HG02938 (cell line): ENCODE results near the gene FRMD5.

Experiments
- ATAC-seq: cut with Tn5 transposase; IDR thresholded peaks from one replicate; pipeline ENCODE4 v1.9.1; 2021; ENCODE audit warnings: mild to moderate bottlenecking, moderate library complexity; ENCODE audit not compliant: unreplicated experiment

Gene FRMD5

DNA sequence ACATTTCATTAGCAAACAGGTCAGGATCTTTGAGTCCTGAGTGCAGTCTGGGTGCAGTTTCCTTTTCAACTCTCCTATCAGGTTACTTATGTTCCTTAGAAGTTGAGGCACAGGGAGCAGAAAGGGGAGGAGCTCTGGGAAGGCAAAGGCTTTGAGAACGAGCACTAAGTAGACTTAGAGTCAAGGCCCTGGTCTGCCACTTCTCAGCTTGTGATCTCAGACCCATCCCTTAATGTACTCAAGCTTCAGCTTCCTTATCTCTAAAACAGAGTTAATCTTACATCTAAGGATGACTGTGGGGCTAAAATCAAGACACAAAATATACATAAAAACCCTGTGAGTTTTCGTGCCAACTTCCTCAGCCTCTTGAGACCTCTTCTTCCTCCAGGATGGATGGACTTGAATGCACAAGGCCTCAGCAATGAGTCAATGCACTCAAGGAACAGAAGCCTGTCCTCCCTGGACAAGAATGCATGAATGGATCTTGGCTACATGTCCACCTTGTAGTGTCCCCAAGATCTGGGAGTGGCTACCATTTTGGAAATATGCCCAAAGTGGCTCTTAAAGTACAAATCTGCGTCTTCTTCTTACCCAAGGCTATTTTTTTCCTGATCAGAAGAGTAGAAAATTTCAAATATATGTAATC lies 263.2 kb downstream of the FRMD5 start:
- ATAC-seq: no peak

DNA sequence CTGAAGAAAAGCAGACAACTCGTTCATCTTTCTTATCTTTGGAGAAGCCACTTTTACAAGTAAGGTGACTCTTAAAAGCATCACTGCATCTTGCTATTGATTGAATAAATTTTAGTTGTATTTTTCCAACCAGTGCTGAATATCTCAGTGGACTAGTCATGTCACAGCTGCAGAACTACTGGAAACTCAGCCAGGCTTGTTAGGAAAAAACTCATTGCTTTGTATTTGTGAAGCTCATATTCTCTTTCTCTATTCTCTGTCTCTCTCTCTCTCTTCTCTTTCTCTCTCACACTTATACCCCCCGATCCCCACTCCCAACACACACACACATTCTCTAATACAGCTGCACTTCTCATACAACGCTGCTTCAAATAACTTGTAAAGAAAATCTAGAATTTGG lies 264.0 kb downstream of the FRMD5 start:
- ATAC-seq: no peak

DNA sequence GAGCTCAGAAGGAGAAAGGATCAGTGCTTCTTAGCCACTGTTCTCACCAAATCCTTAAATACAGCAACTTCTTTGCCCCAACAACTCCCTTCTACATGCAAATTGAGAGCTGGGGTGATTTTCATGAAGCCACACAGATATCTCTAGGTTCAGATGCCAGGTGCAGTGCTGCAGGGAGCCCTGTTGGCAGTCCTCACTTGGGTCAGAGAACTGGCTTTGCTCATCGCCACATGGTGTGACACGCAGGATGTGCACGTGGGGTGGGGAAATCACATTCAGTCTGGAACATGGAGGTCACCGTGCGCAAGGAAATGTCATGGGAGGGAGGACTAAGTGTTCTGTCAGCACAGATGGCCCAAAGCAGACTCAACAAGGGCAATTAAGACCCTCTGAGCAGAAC lies 264.5 kb downstream of the FRMD5 start:
- ATAC-seq: no peak

DNA sequence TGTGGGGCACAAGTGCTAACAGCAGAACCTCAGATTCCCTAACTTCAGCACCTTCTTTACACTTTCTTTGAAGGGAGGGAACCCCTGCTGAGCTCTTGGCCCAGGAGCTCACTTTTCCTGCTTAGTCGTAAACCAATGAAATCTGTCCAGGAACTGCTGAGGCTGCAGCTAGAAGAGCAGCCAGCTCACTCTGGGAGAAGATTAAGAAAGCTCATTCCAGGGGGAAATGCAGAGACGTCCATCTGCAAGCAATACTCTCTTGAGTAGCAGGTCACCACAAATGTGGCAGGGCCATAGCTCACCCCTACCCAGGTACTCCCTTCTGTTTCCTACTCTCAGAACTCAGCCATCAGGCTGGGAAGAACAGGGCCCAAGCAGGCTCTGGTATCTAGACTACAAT lies 265.0 kb downstream of the FRMD5 start:
- ATAC-seq: no peak

DNA sequence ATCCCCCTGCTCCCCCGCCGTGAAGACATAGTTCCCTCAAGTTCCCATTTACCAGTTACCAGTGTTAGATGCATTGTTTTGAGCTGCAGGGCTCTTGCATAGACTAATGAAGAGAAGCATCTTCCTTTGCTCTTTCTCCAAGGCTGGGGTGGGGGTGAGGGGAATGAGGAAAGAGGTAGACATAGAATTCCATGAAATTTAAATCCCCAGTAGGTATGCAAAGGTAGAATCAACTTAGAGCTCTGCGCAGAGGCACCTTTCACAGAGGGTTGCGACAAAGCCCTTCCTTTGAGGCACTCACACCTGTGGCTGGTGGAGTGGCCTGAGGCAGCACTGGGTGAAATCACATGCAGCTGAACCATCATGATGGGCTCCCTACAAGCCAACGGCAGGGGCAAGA lies 266.9 kb downstream of the FRMD5 start:
- no peak for ATAC-seq

DNA sequence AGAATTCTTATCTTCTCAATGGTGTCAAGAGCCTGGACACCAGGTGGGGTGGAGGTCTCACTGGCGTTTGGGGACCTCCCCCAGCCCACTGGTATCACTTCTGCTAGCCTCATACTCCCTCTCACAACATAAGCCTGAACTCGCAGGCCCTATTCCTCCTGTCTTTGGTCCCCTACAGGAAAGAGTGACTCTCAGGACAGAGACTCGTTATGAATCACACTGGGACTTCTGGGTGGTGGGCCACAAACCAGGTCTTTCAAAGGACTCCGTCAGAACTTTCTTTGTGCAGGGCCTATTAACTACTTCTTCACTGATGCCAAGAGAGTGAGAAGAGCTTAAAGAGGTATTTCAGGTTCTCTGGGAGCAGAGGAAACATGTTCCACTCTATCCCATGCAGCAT lies 267.9 kb downstream of the FRMD5 start:
- ATAC-seq: no peak

DNA sequence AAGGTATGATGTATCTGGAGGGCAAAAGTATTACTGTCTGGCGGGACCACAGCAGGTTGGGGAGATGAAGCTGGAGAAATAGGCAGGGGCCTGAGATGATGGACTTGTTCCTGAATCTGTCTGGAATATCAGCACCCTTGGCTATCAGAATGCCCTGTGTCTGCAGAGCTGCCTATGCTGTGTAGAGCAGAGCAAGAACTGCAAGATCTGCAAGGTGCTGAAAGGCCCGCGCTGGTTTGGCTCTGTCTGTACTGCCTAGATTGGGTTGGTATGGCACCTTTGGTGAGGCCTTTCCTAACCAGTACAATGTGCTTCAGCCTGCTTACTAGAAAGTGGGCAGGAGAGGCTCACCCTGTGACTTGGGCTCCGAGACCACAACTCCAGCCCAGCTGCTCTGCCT lies 271.5 kb downstream of the FRMD5 start:
- no peak for ATAC-seq

DNA sequence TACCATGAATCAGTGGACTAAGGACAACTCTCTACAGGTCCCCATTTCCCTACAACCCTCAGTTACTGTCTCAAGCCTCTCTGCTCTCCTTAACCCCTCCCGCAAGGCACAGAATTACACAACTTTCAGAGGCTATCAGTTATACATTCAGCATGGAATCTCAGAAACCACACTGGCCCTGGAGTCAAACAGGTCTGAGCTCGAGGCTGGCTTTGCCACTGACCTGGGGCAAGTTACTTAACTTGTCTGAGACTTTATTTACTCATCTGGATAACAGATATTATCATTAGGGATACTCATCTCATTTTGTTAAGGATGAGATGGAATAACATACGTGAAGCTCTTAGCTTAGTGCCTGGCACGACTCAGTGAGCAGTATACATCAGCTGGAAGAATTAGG lies 273.1 kb downstream of the FRMD5 start:
- no peak for ATAC-seq

DNA sequence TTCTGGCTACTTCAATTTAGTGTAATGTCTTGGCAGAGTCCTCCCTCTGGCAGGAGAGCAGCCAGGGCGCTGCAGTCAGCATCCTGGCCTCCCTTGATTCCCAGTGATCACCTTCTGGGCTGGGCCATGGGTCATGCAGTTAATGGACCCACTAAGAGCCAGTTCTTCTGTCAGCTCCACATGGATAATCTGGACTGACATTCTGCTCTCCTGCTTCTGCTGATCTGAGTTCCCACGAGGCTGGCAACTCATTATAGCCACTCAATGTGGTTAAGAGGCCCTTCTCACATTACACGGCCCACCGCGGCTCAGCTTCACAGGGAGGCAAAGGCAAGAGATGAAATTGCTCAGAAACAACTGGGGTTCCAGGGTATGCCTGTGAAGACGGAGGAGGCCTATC lies 274.3 kb downstream of the FRMD5 start:
- ATAC-seq: no peak

DNA sequence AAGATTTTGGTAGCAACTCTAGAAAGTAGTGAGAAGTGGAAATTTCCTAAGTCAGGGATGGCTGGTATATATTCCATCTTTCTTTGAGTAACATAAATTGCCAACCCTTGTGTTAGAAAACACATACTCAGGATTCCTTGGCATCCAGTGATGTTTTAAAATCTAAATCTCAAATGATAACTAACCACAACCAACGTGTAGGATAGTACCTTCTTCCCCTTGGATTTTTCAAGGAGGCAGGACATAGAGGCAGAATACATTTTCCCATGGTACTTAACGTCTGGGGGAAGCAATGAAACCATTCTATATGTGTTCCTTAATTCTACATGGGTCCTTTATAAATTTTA lies 274.8 kb downstream of the FRMD5 start:
- no peak for ATAC-seq

DNA sequence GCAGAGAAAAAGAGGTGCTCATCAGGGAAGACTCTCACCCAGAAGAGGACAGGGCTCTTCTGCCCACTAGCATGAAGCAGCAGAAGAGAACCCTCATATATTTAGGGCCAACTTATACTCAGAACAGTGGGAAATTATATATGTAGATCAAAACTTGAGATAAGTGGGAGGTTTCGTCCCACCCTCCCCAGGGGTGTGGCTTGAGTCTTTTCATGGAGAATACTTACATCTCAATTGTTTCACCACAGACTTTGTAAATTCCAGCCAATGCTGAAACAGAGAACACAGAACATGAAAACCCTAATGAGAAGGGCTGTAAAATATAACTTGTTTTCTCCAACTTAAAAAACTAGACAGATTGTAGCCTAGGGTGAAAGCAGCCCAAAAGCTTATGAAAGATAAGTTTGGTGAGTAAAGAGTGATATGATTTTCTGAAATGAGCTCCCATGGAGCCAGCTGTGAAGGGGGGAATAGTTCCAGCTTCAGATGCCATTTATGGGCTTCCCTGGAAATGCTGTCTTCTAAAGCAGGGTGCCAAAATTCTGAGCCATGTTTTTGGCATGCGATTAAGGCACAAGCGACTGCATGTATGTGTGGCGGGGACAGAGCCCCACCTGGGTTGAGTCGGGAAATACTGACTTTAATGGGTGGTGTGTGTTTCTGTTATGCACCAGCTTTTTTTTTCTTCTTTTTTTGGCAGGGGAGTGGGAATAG lies 275.4 kb downstream of the FRMD5 start:
- no peak for ATAC-seq

DNA sequence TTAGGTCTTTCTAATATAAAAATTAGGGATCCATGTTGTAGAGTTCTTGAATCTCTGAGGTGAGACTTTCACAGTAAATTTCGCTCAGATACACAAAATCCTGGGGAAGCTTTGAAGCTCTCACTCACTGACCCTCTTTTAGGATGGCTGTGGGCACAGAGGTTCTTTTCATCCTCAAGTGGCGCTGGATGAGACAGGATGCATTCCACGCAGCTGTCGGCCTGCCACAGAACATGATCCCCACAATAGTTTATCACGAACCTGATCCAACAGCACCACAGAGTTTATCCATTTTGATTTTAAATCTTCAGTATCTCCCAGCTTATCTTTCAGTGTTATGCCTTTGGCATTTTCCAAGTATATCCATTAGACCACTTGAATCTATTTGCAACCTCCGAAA lies 276.4 kb downstream of the FRMD5 start:
- ATAC-seq: no peak

DNA sequence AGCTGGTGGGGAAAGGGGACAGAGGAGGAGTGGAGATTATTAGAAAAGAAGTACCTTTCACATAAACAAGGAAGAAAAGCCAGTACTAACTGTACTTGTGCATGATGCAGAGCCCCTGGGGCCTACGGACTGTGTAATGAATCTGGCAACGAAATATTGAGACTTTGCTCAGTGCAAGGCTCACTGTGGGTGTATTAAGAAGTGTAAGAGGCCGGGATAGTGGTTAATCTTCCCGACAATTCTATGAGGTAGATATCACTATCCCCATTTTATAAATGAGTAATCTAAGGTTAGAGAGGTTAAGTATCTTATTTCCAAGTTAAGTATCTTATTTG lies 278.8 kb downstream of the FRMD5 start:
- no peak for ATAC-seq

DNA sequence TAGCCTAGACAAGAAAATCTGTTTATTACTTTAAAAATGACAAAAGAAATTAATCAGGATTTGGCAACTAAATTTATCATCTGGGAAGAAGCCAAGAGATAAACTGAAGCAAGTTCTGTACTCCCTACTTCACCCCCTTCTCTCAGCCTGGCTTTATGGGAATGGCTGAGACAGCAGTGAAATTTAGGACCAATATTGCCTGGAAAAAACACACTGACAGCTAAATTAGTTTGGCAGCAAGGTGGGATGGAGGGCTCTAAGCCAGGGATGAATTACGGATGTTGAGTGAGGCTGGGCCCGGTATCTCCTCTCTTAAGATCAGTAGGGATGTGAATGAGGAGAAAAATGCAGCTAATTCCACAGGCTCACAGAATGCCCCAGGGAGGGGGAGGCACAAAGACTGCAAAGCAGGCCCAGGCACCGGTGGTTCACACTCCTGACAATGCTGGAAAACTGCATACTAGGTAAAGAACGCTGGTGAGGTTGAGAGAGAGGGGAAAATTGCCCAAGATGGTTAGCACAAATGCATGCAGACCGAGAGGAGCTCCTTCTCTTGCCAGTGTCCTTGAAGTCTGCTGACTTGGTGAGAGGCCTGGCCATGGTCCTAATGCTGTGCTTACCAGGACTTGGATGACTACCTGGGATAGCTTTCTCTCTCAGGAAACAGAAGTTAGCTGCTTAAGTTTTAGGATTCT lies 279.3 kb downstream of the FRMD5 start:
- no peak for ATAC-seq

DNA sequence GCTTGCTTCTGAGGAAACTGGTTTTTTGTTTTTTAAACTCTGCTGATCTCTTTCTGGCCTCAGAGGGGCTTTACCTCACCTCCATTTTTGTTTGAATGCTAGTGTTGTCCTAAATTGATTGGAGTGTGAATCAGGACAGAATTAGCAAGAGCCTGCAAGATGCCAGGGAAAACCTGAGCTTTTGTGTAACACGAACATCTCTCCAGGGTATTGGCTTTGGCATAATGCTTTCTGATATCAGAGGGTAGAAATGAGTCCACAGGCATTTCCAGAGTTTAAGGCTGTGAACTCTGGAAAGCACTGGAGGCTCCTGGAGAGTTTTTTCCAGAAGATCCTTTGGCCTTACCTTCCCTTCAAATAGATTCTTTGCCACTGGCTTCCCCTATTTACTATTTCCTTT lies 281.1 kb downstream of the FRMD5 start:
- no peak for ATAC-seq

DNA sequence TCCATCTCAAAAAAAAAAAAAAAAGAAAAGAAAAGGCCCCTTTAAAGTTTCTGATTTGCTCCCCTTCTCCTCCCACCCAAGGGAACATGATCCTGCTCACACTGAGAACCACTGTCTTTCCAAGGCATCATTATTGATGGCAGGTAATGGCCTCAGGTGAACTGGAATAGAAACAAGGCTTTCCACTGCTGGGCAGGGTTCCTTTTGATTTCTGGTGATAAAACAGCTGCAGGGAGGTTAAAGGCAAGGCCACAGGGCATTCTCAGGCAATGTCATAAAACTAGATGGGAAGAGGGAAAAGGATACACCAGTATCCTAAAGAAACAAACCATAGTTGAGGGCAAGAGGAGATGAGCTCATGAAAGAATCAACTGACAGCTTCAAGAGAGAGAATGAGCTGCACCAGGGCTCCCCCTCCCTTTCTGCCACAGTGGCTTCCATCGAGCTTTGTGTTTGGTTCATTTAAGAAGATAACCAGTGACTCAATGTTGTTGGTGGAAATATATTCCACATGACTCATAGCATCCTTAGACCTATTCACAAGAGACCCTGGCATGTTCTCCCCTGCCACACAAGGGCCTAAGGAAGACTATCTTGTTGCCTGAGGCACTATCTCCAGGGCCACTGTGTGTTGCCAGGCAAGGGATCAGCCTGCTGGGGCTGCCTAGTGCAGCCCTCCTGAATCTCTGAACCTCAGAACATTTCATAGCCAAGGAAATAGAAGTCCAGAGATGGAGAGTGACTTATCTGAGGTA lies 281.9 kb downstream of the FRMD5 start:
- no peak for ATAC-seq

DNA sequence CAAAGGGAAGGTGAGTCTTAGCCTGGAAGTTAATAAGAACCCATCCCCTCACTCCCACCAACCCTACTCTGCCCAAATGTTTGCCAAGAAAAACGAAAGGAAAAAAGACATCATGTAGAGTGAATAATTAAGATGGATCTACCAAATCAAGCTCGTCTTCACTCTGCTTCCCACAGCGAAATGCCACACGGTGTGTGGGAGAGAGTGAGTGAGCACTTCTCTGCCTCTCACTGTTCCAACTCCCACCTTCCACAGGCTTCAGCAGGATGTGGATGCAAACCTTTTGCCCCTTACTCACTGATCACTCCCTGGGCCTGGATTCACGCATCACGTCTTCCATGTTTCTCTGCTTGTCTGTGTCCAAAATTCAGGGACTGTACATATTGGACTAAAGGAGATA lies 282.9 kb downstream of the FRMD5 start:
- ATAC-seq: no peak

DNA sequence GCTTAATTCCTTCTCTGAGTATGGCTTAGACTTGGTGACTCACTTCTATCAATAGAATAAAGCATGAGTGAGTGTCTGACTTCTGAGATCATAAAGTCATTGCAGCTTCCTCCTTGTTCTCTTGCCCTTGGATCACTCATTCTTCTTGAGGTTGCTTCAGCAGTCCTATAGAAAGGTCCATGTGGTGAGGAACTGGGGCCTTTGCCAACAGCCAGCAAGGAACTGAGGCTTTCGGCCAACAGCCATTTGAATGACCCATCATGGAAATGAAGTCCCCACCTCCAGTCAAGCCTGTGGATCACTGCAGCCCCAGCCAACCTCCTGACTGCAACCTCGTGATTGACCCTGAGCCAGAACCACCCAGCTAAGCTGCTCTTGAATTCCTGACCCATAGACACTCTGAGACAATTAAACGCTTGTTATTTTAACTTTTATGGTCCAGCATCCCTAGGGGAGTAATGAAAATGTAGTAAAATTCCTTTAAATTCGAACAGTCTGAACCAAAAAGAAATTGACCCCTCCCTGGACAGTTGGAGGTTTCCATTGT lies 283.8 kb downstream of the FRMD5 start:
- ATAC-seq: no peak

DNA sequence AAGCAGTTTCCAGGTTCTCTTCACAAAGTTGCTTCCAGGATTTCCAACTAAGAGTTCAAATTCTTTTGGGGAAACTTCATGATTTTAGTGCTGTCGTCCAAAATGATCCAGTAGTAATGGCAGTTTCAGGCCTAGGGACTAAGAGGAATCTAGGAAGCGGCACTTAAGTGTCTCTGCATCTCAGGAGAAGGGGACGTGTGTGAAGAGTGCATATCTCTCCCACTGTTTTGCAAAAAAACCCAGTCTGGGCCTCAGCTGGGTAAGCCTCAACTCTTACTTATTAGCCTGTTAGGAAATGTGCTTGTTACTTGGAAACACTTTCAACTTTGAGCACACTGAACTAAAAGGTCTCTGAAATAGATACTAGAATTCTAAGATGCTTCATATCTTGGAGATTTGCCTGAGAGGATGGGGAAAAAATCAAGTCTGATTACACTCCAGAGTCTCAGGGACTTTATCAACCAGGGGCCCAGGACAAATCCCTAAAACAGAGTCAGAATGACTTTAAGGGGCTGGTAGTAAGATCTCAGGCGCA lies 286.5 kb downstream of the FRMD5 start:
- ATAC-seq: no peak

DNA sequence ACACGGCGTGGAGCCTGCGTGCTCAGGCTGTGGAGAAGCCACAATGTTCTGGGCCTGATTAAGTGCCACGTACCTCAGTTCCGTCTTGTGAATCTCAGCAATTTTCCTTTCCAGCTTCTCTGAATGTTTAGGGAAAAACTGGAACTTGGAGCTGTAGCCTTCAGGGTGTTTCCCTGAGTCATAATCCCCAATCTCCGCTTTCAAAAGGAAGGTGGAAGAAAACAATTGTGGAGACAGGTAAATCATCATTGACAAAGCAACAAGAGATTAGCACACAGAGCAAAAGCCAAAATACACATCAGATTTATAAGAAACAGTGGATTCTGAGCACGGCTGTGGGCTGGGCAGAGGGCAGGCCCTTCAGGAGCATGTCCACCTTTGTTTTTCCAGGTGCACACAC lies 289.3 kb downstream of the FRMD5 start:
- ATAC-seq: no peak

DNA sequence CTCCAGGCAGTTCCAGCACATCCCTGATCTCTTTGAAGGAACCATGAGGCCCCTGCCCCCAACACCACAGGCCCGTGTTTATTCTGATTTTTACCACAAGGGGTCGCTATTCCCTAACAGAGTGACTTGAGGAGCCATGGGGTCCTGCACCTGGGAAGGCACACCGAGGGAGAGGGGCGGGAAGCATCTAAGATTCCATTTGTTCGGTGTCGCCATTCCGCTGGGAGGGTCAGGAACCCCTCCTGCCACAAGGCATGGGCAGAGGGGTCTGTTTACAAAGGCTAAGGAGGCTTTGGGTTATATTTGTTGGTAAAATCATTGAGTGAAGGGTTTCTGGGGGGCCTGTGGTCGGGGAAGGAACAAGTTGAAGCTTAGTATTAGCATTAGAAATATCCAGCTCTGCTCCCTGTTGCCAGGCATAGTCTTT lies 291.2 kb downstream of the FRMD5 start:
- ATAC-seq: no peak
